ENCODE measurements around the gene ADAMTS19. TPM values are rescaled to one million over a fixed set of nuclear protein-coding genes. Genes with fewer than 3 reads are reported as not detected.

Gene ADAMTS19
- total RNA-seq, 1 experiment from 2014 or later = not detected

DNA sequence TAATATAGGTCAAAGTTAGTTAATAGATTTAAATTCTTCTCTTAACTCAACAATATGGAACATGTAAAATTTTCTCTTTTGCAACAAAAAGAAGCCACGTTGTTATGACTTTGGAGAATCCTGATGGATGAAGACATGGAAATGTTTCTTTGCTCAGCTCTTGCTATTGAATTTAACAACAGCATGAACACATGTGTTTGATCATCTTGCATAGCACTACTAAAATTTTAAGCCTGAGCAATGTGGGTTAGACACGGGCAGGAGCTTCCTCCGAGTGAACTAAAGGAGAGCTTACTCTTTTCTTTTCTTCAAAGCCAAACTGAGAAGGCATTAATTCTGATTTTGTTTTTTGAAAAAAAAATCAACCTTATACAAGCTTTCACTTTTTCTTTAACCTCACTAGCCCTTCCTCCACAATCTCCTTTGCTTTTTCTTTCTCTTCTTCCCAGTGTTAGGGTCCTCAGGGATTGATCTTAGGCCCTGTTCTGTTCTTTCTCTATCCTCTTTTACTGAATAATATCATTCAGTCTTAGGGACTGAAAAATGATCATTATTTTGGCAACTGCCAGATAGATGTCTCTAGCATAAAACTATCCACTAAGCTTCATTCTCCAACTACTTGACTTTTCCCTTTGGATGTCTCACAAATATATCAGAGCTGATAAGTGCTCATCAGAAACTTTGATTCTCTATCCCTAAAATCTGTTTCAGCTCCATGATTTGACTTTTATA lies 36.9 kb downstream of the ADAMTS19 start:
- no peaks in the 10 kb centered on the region for H3K27me3 Mint-ChIP-seq (ENCODE audit: unreplicated experiment)
- DNase-seq = no peak
- no TSS peak for BruUV-seq (replicated peaks)
- TF ChIP-seq, protein P1, sequence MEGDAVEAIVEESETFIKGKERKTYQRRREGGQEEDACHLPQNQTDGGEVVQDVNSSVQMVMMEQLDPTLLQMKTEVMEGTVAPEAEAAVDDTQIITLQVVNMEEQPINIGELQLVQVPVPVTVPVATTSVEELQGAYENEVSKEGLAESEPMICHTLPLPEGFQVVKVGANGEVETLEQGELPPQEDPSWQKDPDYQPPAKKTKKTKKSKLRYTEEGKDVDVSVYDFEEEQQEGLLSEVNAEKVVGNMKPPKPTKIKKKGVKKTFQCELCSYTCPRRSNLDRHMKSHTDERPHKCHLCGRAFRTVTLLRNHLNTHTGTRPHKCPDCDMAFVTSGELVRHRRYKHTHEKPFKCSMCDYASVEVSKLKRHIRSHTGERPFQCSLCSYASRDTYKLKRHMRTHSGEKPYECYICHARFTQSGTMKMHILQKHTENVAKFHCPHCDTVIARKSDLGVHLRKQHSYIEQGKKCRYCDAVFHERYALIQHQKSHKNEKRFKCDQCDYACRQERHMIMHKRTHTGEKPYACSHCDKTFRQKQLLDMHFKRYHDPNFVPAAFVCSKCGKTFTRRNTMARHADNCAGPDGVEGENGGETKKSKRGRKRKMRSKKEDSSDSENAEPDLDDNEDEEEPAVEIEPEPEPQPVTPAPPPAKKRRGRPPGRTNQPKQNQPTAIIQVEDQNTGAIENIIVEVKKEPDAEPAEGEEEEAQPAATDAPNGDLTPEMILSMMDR (IDR thresholded peaks at IDR 0.05; ENCODE audit: unreplicated experiment) = no peak
- no peaks in the 10 kb centered on the region for H3K9me3 Mint-ChIP-seq (ENCODE audit: low read depth, unreplicated experiment)
- no peak overlapping the region for H3K4me3 Mint-ChIP-seq (ENCODE audit: low read depth, unreplicated experiment)
- no peak overlapping the region for H3K27ac Mint-ChIP-seq (ENCODE audit: unreplicated experiment)
- intact Hi-C loops (cut with micrococcal nuclease; ENCODE audit: unreplicated experiment) = no loop called here
- H3K4me1 Mint-ChIP-seq (ENCODE audit: low read depth, unreplicated experiment) = no peaks in the 10 kb centered on the region
- H3K36me3 Mint-ChIP-seq (ENCODE audit: insufficient read depth, unreplicated experiment) = no peaks in the 10 kb centered on the region
- CTCF ChIA-PET = no interaction called here

DNA sequence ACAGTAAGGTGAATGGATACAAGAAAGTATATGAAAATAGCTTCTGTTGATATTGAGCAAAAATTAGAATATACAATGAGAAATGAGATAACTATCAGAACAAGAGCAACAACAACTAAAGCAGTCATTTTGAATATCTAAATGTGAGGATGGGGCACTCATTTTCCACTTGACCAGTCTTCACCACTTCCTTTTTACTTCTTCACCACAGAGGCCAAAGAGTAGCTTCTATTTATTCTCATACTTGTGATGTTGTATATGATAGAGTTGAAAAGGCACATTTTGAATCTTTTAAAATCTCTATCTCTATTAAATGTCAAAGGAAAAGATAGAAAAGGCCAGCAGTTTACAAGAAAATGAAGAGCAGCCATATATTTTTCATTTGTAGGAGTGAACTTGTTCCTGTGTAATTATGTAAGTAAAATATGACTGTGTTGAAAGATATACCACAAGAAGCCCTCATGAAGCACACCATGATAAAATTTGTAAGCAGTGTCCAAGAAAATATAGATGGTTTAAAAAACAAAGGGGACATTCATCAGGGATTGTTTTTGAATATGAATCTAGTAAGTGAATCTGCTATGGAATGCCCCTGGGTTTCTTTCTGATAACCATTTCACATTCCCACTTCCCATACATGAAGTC lies 39.2 kb downstream of the ADAMTS19 start:
- no peak for DNase-seq
- CTCF ChIA-PET = no interaction called here
- TF ChIP-seq, protein P1 (IDR thresholded peaks at IDR 0.05; ENCODE audit: unreplicated experiment) = no peak

DNA sequence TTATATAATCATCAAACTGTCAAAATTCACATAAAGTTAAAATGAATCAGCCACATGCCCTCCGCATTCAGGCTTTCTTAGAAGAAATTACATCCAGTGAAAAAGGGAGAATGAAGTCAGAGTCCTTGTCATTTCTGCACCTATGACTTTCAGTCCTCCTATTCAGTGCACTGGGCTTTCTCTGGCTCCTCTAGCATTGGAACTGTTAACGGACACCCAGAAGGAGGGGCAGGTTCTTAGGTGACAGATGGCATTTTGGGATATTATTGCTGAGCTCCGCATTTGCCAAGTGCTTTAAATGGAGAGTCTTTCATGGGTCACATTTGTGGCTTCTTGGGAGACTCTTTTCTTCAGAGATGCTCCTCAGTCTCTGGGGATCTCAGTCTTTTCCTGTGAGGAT lies 40.0 kb downstream of the ADAMTS19 start:
- no TSS peak for BruUV-seq (replicated peaks)
- no peak overlapping the region for H3K27ac Mint-ChIP-seq (ENCODE audit: unreplicated experiment)
- H3K4me1 Mint-ChIP-seq (ENCODE audit: low read depth, unreplicated experiment) = no peaks in the 10 kb centered on the region
- H3K36me3 Mint-ChIP-seq (ENCODE audit: insufficient read depth, unreplicated experiment) = no peaks in the 10 kb centered on the region
- intact Hi-C loops (cut with micrococcal nuclease; ENCODE audit: unreplicated experiment) = no loop called here
- CTCF ChIA-PET = no interaction called here
- H3K27me3 Mint-ChIP-seq (ENCODE audit: unreplicated experiment) = no peaks in the 10 kb centered on the region
- no peaks in the 10 kb centered on the region for H3K9me3 Mint-ChIP-seq (ENCODE audit: low read depth, unreplicated experiment)
- H3K4me3 Mint-ChIP-seq (ENCODE audit: low read depth, unreplicated experiment) = no peak overlapping the region
- TF ChIP-seq, protein P1 (IDR thresholded peaks at IDR 0.05; ENCODE audit: unreplicated experiment) = no peak
- no peak for DNase-seq

More for the DNA sequence above, 39.2 kb downstream of the ADAMTS19 start:
- H3K9me3 Mint-ChIP-seq (ENCODE audit: low read depth, unreplicated experiment) = no peaks in the 10 kb centered on the region
- no peaks in the 10 kb centered on the region for H3K27me3 Mint-ChIP-seq (ENCODE audit: unreplicated experiment)
- intact Hi-C loops (cut with micrococcal nuclease; ENCODE audit: unreplicated experiment) = no loop called here
- no peak overlapping the region for H3K27ac Mint-ChIP-seq (ENCODE audit: unreplicated experiment)
- BruUV-seq (replicated peaks) = no TSS peak
- no peak overlapping the region for H3K4me3 Mint-ChIP-seq (ENCODE audit: low read depth, unreplicated experiment)
- no peaks in the 10 kb centered on the region for H3K4me1 Mint-ChIP-seq (ENCODE audit: low read depth, unreplicated experiment)
- H3K36me3 Mint-ChIP-seq (ENCODE audit: insufficient read depth, unreplicated experiment) = no peaks in the 10 kb centered on the region

DNA sequence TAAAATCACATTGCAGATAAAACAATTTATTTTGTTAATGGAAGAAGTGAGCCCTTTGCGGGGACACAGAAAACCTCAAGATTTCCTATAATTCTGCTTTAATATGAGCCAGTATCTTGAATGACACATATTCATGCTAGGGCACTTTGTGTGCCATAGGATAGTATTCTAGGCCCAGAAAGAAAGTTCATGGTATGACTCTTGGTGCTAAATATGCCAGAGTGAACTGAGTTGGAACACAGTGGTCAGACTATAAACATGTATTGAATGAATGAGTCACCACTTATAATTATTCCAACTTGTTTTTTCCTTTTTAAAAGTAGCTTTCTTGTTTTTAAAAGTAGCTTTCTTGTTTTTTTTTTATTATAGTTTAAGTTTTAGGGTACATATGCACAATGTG lies 46.0 kb downstream of the ADAMTS19 start:
- Mint-ChIP-seq H3K9me3 (ENCODE audit: low read depth, unreplicated experiment) (no peaks in the 10 kb centered on the region), H3K4me1 (ENCODE audit: low read depth, unreplicated experiment) (peaks cover 8% of the 10 kb centered on the region), H3K27ac (ENCODE audit: unreplicated experiment) (no peak overlapping the region), H3K36me3 (ENCODE audit: insufficient read depth, unreplicated experiment) (no peaks in the 10 kb centered on the region), H3K27me3 (ENCODE audit: unreplicated experiment) (no peaks in the 10 kb centered on the region), H3K4me3 (ENCODE audit: low read depth, unreplicated experiment) (no peak overlapping the region)
- no peak for DNase-seq
- TF ChIP-seq, protein P1 (IDR thresholded peaks at IDR 0.05; ENCODE audit: unreplicated experiment) = no peak
- intact Hi-C loops (cut with micrococcal nuclease; ENCODE audit: unreplicated experiment) = no loop called here
- CTCF ChIA-PET = no interaction called here
- BruUV-seq (replicated peaks) = no TSS peak

Measured in Calu3 (cell line).